Measurements from ENCODE around the gene AHDC1. TPM values are rescaled to one million over a fixed set of nuclear protein-coding genes. Genes with fewer than 3 reads are reported as not detected.

AHDC1 gene
- total RNA-seq, 2 experiments from 2014 or later, result 6.5 to 13.8 TPM

DNA sequence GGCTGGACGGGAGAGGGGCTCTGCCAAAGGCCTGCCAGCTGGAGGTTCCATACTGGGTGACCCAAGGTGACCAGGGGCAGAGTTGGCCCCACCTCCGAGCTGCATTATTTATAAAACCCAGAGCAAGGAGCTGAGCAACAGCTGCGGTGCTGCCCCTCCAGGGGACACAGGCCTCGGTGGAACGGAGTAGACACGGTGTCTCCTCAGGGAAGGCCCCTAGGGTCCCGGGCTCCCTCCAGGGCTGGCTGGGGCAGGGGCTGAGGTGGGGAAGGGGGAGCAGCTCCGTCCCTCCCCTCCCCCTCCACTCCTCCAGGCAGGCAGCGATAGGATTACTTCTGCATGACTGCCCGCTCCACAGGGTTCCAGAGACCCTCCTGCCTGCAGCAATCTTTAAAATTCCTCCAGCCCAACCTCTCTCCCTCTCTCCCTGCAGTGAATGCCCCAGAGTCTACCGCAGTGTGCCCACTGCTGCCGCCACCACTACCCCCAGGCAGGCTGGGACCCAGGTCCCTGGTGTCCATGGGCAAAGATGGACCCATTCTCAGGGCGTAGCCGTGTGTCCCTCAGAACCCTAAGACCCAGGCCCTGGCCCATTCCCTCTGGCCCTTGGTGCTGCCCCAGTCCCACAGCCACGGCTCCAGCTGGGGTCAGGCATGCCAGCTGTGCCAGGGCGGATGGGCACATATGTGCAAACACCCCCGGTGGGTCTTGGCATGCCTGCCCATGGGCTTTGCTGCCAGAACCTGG, 10.8 kb downstream of the AHDC1 start:
- ChIA-PET POLR2A (no interaction called here), CTCF (ENCODE audit: unreplicated experiment) (interaction anchor here (0.6 kb wide), 1 partner anchor 12 kb away, joined by 3 read pairs; no protein-coding TSS in a partner anchor)
- Histone ChIP-seq H3K4me3 (ENCODE audit: low read depth, low read length, poor library complexity, severe bottlenecking) (no peak overlapping the region), H2AFZ (ENCODE audit: low read length) (no peak overlapping the region), H3K79me2 (ENCODE audit: insufficient read depth, low read depth, low read length) (no peaks in the 10 kb centered on the region), H3K4me1 (ENCODE audit: insufficient read depth, low read length, poor library complexity, severe bottlenecking) (peaks cover 20% of the 10 kb centered on the region), H3K9me3 (ENCODE audit: low read length) (no peaks in the 10 kb centered on the region), H3K4me2 (ENCODE audit: low read length) (no peak overlapping the region), H3K27ac (ENCODE audit: low read depth, low read length, poor library complexity, severe bottlenecking) (no peak overlapping the region), H3K36me3 (ENCODE audit: insufficient read depth, low read length) (no peaks in the 10 kb centered on the region), H4K20me1 (ENCODE audit: insufficient read depth, low read length) (0 out of 2 replicates have a peak, but pooled peaks cover 6% of the 10 kb centered on the region), H3K9me2 (ENCODE audit: insufficient read depth, low read length) (no peaks in the 10 kb centered on the region)
- TF ChIP-seq EZH2phosphoT487 (IDR thresholded peaks at IDR 0.05; ENCODE audit: borderline replicate concordance, low read depth, low read length), result no peak
- TF ChIP-seq, protein P1, sequence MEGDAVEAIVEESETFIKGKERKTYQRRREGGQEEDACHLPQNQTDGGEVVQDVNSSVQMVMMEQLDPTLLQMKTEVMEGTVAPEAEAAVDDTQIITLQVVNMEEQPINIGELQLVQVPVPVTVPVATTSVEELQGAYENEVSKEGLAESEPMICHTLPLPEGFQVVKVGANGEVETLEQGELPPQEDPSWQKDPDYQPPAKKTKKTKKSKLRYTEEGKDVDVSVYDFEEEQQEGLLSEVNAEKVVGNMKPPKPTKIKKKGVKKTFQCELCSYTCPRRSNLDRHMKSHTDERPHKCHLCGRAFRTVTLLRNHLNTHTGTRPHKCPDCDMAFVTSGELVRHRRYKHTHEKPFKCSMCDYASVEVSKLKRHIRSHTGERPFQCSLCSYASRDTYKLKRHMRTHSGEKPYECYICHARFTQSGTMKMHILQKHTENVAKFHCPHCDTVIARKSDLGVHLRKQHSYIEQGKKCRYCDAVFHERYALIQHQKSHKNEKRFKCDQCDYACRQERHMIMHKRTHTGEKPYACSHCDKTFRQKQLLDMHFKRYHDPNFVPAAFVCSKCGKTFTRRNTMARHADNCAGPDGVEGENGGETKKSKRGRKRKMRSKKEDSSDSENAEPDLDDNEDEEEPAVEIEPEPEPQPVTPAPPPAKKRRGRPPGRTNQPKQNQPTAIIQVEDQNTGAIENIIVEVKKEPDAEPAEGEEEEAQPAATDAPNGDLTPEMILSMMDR (conservative IDR thresholded peaks at IDR 0.05; ENCODE audit: low read length), result no peak
- intact Hi-C loops (cut with micrococcal nuclease; ENCODE audit: unreplicated experiment), result no loop called here
- no peak for DNase-seq (ENCODE audit: low spot score)
- no TSS peak for BruUV-seq (replicated peaks)

DNA sequence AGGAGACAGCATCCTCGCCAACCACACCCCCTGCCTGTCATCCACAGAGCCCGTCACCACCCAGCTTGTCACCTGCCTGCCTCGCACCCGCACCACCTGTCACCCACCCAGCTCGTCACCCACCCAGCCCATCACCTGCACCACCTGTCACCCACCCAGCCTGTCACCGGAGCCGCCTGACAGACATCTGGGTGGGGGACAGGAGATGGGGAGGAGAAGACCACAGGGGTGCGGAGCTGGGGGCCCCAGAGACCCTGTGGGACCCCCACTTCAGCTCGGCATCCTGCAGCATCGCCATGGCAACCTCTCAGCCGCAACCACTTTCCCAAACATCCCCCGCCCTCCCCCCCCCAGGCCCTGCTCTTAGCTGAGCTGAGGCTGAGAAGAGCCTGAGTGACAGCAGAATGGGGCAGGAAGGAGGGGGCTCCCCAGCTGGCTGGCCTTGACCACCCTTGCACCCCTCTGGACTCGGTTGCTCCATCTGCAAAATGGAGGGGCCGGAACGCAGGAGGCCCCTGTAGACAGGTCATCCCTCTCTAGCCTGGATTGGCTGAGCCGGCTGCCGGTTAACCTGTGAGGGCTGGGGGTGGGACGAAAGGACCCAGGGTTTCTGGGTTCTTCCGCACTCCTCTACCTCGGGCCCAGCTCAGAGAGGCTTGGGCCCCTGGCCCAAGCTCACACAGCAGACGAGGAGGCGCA, 11.6 kb downstream of the AHDC1 start:
- no TSS peak for BruUV-seq (replicated peaks)
- Histone ChIP-seq H3K27ac (ENCODE audit: low read depth, low read length, poor library complexity, severe bottlenecking) (no peak overlapping the region), H3K4me3 (ENCODE audit: low read depth, low read length, poor library complexity, severe bottlenecking) (no peak overlapping the region), H4K20me1 (ENCODE audit: insufficient read depth, low read length) (no peaks in the 10 kb centered on the region), H3K36me3 (ENCODE audit: insufficient read depth, low read length) (no peaks in the 10 kb centered on the region), H3K4me1 (ENCODE audit: insufficient read depth, low read length, poor library complexity, severe bottlenecking) (peaks cover 13% of the 10 kb centered on the region), H3K4me2 (ENCODE audit: low read length) (no peak overlapping the region), H3K79me2 (ENCODE audit: insufficient read depth, low read depth, low read length) (no peaks in the 10 kb centered on the region), H2AFZ (ENCODE audit: low read length) (no peak overlapping the region), H3K9me2 (ENCODE audit: insufficient read depth, low read length) (no peaks in the 10 kb centered on the region), H3K9me3 (ENCODE audit: low read length) (no peaks in the 10 kb centered on the region)
- no peak for DNase-seq (ENCODE audit: low spot score)
- CTCF ChIA-PET (ENCODE audit: unreplicated experiment), result interaction anchor here (0.6 kb wide), 1 partner anchor 12 kb away, joined by 3 read pairs; no protein-coding TSS in a partner anchor
- POLR2A ChIA-PET, result no interaction called here
- intact Hi-C loops (cut with micrococcal nuclease; ENCODE audit: unreplicated experiment), result no loop called here
- TF ChIP-seq, protein P1 (conservative IDR thresholded peaks at IDR 0.05; ENCODE audit: low read length), result no peak
- no peak for TF ChIP-seq EZH2phosphoT487 (IDR thresholded peaks at IDR 0.05; ENCODE audit: borderline replicate concordance, low read depth, low read length)

- no peak for DNase-seq (ENCODE audit: low spot score)
- Histone ChIP-seq H3K9me2 (ENCODE audit: insufficient read depth, low read length) (no peaks in the 10 kb centered on the region), H3K27ac (ENCODE audit: low read depth, low read length, poor library complexity, severe bottlenecking) (no peak overlapping the region), H2AFZ (ENCODE audit: low read length) (no peak overlapping the region), H3K36me3 (ENCODE audit: insufficient read depth, low read length) (no peaks in the 10 kb centered on the region), H3K9me3 (ENCODE audit: low read length) (no peaks in the 10 kb centered on the region), H3K4me2 (ENCODE audit: low read length) (no peak overlapping the region), H3K4me3 (ENCODE audit: low read depth, low read length, poor library complexity, severe bottlenecking) (no peak overlapping the region), H3K79me2 (ENCODE audit: insufficient read depth, low read depth, low read length) (no peaks in the 10 kb centered on the region), H3K4me1 (ENCODE audit: insufficient read depth, low read length, poor library complexity, severe bottlenecking) (peaks cover 5% of the 10 kb centered on the region), H4K20me1 (ENCODE audit: insufficient read depth, low read length) (no peaks in the 10 kb centered on the region)
- CTCF ChIA-PET (ENCODE audit: unreplicated experiment), result no interaction called here
- no TSS peak for BruUV-seq (replicated peaks)
- POLR2A ChIA-PET, result interaction anchor here (0.5 kb wide), 1 partner anchor 251 kb away, joined by 4 read pairs; no protein-coding TSS in a partner anchor
- intact Hi-C loops (cut with micrococcal nuclease; ENCODE audit: unreplicated experiment), result no loop called here
- TF ChIP-seq, protein P1 (conservative IDR thresholded peaks at IDR 0.05; ENCODE audit: low read length), result no peak
- no peak for TF ChIP-seq EZH2phosphoT487 (IDR thresholded peaks at IDR 0.05; ENCODE audit: borderline replicate concordance, low read depth, low read length)
Measured at GRCh38 chr1:27591622-27592021, 12.3 kb downstream of the AHDC1 start.
